AG20443 (cell line): ENCODE measurements around the gene TBCEL.
"Not testable (repeated sequence)": the region's sequence is repeated elsewhere in the genome, so short reads cannot be mapped to it uniquely, and the experiment has no call there.

Experiments used
- DNase-seq: peaks from one replicate; pipeline ENCODE4 v3.0.0; 2012; ENCODE audit warnings: low spot score, mixed read lengths

TBCEL gene

DNA sequence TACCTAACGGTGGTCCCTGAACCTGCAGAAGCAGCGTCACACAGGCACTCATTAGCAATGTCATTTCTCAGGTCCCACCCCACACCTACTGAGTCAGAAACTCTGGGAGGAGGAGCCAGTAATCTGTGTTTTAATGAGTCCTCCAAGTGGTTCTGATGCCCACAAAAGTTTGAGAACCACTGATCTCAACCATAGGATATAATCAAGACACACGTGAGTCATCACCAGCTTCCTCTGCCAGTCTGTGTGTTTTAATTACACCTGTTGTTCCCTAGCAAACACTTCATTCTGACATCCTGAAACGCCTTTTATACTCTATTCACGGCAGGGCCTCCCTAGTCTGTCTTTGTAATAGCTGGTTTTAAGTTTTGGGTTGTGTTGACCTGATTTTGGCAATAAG is 82.9 kb downstream of the TBCEL start:
- DNase-seq = no peak

DNA sequence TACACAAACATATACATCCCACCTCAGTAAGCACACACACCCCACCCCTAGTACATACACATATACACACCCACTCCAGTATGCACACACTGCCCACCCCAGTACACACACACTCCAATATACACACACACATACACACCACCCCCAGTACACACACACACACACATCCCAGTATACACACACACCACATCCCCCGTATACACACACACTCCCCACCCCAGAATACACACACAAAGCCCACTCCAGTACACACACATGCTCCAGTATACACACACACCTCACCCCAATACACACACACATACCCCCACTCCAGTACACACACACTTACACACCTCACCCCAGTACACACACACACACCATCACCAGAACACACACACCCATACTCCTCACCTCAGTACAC is 84.5 kb downstream of the TBCEL start:
- DNase-seq = no peak

DNA sequence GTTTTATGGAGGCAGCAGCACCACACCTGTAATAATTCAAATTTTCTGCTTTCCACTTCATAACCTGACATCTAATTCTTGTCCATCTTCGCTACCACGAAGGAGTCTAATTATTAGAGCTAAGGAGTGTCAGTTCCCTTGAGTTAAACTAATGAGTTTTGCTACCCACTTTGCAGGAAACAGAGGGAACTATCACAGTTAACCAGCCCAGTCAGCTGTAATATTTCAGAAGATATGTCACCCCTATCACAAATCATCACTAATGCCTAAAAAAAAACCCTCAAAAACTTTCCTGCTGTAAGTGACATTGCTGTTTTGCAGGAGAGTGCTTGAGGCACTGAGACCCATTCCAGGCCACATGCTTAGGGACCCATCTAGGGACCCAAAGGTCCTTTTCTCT is 85.6 kb downstream of the TBCEL start:
- no peak for DNase-seq

DNA sequence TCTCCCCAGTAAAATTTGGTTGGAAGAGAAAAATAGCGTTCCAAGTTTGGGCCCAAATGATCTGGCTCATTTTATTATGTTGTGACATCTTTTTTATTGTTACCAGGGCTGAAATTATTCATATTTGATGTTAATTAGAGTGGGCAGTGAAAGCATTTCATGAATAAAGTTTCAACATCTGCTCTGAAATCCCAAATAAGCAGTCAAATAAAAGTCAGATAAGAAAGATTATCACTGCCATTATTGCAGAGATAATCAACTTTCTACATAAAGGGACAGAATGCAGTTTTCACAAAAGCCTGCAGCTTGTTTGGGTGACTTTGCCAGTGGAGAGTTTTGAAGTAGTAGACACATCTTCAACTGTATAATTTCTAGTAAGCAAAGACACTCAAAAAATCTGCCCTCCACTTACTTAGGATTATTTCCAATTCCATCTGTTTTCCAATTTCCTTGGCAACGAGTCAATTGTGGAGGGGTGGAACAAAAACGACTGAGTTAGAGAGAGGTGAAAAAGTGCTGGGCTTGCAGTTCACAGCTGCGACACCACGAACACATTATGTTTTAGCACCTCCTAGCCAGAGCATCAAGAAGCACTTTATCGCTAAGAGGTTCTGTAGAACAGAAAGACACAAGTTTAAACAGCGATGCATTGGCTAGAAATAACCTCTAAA is 86.1 kb downstream of the TBCEL start:
- no peak for DNase-seq

DNA sequence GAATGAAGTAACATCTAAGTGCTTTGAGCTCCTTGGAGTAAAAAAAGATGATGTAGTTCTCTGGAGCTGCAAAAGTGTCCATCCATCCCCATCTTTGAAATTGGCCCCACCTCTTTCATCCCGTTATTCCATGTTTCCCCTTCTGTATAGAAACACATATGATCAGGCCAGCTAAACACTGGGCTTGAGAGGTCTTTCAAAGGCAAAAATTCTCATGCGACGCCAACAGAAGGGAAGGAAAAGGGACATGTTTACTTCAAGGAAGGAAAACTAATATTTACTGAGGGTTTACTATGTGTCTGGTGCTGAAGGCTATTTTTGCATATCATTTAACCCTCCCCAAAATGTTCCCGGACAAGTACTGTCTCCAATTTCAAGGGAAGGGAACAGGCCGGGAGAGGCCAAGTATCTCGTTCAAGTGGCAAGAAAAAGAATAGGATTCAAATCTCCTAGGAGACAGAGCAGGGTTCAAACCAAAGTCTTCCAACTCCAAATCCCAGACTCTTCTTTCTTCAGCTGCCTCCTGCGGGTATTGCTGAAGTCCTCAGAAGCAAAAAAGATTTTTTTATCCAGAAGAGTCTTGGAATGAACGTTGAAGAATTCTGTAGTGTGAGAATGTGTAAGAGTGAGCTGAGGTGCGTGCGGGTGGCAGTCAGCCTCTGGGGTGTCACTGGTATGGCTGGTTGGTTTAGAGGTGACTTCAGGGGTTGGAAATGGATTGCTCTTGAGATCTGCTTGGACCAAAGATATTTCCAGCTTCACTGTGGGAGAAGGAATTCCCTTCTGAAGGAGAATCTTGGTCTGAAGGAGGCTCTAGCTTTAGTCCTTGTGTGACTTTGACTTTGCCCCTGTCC is 87.2 kb downstream of the TBCEL start:
- DNase-seq = no peak

DNA sequence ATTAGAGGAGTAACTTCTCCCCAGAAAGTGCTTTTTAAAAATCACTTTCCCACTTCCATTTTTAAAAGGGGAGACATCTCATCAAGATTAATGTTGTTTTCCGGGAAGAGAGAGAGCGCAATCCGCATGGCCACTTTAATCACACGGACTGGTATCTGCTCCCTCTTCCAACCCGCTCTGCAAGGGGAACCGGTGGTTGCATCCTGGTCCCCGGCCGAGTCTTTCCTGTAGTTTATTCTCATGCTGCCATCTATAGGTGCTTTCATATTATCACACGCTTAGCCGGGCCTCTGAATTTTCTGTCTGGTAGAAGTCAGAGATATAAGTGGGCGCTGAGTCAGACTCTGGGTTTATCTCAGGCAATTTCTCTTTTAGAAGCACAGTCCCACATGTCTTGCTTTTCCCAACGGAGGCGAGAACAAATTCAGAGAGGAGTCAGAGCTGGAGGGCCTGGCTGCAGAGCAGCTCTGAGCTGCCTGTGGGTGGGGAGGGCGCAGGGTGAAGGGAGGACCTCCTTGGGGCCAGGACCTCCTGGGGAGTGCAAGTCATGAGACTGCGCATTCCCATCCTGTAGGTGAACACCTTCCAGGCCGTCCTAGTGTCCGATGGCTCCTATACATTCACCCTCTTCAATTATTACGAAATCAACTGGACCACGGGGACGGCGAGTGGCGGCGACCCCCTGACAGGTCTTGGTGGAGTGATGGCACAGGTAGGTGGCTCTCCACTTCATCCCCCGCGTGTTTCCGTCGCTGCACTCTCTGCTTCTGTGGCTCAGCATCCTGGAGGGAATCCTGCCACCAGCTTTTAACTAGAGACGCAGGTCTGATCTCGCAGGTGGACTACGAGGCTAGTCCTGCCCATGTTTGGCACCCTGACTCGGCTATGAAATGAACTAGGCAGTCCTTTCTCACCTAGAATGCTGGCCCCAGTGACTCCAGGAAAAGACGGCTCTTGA is 88.9 kb downstream of the TBCEL start:
- DNase-seq = peak; percentile 85

DNA sequence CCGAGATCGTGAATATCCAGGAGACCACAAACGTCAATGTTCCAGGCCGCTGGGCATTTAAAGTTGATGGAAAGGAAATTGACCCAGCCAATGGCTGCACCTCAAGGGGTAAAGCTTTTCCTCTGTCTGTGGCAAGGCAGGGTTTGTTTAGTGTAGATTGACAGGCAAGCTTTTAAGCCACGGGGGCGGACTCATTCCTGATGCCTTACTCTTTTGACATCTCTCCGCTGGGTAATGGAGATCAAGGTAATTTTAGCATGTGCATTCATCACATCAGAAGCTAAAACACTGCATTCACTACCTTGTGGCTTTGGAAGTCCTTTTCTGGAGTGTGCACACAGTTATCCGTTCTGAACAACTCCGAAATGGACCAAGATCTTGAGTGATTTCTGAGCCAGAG is 89.7 kb downstream of the TBCEL start:
- no peak for DNase-seq

DNA sequence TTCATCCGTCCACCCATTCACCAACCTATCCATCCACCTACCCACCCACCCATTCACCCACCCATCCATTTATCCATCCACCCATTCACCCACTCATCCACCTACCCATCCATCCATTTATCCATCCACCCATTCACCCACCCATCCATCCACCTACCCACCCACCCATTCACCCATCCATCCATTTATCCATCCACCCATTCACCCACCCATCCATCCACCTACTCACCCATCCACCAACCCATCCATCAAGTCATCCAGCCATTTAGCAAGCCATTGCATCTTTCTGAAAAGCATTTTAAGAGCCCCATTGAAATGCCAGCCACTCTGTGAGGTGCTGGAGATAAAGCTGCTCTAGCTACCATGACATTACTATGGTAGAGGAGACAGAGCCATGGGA is 91.1 kb downstream of the TBCEL start:
- DNase-seq = not testable (repeated sequence)

DNA sequence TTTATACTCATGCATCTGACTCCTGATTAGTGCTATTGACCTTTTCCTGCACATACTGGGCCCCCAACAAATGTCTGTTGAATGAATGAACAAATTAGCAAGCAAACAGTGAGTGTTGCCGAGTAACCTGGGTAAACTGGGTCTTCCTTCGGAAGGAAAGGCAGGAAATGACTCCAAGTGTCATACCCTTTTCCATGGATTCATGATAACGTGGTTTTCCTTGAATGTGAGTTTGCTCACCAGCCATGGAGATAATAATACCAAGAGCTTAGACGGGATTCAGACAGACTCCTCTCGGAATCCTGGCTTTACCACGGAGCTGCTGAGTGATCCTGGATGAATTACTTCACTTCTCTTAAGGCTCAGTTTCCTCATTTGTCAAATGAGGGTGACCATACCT is 93.9 kb downstream of the TBCEL start:
- DNase-seq = no peak

DNA sequence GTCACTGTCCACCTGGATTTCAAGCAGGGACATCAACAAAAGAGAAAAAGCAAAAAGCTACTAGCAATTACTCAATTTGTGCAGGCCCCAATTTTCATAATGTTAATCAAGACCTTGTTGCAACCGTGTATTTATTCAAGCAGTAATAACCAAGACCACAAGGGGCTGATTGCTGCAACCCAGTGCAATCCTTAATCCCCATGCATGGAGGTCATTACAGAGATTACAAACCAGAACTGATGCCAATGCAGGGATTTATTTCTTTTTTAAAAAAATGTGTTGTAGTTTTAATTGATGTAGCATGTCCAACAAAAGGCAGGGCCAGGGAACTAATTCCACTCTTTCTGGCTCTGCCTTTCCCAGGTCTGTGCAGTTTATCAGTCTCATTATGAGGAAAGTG is 95.5 kb downstream of the TBCEL start:
- no peak for DNase-seq

DNA sequence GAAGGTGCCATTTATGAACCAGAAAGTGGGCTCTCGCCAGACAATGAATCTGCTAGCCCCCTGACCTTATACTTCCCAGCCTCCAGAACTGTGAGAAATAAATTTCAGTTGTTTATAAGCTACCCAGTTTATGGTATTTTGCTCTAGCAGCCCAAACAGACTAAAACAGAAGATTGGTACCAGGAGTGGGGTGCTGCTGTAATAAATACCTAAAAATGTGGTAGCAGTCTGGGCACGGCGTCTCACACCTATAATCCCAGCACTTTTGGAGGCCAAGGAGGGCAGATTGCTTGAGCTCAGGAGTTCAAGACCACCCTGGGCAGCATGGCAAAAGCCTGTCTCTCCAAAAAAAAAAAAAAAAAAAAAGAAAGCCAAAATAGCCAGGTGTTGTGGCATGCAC is 98.4 kb downstream of the TBCEL start:
- DNase-seq = no peak

DNA sequence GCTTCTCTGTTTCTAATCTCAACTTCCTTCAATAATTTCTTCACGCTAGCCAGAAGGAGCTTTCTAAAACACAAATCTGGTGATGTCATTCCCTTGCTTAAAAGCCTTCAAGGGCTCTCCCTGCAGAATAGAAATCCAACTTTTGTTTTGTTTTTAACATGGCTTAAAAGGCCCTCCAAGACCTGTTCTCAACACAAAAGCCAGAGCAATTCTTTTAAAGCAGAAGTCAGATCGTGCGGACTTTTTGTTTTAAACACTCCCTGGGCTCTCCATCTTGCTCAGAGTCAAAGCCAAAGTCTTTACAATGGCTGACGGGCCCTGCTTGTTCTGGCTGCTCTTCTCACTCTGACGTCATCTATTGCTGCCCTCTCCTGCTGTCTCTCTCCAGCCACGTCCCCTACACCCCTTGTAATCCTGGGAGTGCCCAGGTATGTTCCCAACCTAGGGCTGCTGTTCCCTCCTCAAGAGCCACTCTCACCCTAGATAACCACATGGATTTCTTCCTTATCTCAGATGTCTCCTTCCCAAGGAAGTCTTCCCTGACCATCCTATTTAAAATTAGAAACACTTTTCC is 99.7 kb downstream of the TBCEL start:
- DNase-seq = no peak

DNA sequence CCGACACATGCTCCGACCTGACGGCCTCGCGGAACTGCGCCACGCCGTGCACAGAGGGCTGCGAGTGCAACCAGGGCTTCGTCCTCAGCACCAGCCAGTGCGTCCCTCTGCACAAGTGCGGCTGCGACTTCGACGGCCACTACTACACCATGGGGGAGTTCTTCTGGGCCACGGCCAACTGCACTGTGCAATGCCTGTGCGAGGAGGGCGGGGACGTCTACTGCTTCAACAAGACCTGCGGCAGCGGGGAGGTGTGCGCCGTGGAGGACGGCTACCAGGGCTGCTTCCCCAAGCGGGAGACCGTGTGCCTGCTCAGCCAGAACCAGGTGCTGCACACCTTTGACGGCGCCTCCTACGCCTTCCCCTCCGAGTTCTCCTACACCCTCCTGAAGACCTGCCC is 103.9 kb downstream of the TBCEL start:
- DNase-seq = no peak

DNA sequence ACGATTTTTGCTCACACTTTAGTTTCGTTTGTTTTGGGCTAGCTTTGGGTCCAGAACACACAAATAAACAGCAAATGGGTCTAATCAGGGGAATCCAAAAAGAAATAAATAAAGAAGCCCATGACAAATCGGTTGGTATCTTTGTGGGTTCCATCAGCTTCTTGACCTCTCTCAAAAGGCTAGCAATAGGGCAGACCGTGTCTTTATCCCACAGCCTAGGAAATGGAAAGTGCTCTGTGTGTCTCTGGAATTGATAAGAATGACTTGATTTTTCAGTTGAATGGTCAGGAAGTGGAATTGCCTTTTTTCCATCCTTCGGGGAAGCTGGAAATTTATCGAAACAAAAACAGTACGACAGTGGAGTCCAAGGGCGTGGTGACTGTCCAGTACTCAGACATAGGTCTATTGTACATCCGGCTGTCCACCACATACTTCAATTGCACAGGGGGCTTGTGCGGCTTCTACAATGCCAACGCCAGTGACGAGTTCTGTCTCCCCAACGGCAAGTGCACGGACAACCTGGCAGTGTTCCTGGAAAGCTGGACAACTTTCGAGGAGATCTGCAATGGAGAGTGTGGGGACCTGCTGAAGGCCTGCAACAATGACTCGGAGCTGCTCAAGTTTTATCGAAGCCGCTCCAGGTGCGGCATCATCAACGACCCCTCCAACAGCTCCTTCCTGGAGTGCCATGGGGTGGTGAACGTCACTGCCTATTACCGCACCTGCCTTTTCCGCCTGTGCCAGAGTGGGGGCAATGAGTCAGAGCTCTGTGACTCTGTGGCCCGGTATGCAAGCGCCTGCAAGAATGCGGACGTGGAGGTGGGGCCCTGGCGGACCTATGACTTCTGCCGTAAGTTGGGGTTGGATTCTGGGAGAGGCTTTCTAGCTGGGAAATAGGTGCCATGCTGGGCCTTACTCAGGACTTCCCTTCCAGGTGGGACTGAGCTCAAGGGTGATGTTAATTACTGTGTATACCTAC is 105.7 kb downstream of the TBCEL start:
- DNase-seq = no peak

DNA sequence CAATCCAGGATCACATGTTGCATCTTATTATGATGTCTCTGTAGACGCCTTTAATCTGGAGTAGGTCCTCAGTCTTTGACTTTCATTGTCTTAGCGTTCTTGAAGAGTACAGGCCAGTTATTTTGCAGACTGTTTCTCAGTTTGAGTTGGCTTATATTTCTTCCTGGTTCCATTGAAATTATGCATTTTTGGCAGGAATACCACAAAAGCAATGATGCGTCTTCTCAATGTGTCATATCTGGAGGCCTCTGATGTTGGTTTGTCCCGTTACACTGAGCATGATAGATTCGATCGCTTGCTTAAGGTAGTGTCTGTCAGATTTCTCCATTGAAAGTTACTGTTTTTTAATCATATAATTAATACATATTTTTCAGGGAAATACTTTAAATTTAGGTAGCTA is 107.8 kb downstream of the TBCEL start:
- no peak for DNase-seq

DNA sequence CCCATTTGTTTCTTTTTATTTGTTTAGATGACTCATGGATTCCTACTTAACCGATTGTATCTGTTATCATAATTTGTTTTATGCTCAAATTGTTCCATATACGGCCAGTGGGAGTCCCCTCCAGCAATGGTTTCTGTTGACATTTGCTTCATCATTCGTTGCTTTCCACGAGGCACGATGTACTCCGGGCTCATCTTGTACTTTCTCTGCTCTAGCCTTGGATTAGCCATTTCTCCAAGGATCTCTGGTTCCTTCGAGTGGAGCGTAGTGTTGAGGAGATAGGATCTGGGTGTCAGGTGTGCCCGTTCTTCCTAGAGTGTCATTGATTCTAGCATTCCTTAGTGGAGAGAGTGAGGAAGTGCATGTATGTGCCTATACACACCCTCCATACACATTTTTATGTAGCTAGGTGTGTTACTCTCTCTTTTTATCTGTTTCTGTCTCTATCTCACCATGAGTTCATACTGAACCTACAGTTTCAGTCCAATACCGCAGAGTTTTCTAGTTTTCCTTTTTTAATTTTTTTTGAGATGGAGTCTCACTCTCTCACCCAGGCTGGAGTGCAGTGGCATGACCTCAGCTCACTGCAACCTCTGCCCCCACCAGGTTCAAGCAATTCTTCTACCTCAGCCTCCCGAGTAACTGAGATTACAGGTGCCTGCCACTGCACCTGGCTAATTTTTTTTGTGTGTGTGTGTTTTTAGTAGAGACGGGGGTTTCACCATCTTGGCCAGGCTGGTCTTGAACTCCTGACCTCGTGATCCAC is 108.5 kb downstream of the TBCEL start:
- no peak for DNase-seq

DNA sequence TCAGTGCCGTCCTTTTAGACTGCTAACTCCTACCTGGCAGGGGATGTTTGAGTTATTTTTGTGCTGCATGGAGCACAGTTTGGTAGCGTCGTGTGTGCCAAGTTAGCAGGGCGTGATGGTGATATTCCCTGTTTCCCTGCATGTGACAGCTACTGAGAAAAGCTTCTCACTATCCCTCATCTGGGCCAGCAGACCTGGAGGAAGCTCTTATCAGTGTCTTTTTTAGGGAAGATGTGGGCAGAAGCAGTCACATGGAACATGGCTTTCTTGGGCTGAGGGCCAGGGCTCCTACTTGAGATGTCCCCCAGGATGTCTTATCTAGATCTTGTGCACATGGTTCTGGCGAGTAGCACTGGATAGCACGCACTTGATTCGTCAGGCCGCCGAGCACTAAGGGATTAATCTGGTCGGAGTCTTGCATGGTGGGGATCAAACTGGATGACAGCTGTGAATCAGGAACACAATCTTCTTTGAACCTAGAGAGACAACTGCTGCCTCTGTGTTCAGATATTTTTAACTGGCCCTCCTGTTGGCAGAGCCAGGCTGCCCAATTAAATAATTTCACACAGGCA is 110.9 kb downstream of the TBCEL start:
- no peak for DNase-seq

DNA sequence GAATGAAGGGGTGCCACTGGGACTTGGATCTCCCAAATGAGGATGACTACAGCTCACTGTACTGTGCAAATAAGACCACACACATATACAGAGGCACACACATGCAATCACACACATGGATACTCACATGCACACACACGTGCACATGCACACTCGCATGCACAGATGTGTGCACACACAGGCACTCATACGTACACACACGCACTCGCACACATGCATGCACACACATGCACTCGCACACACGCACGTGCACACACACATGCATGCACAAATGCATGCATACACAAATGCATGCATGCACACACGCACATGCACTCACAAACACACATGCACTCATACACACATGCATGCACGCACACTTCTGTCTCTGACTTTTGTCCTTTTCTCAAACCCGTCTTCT is 113.1 kb downstream of the TBCEL start:
- DNase-seq = no peak

DNA sequence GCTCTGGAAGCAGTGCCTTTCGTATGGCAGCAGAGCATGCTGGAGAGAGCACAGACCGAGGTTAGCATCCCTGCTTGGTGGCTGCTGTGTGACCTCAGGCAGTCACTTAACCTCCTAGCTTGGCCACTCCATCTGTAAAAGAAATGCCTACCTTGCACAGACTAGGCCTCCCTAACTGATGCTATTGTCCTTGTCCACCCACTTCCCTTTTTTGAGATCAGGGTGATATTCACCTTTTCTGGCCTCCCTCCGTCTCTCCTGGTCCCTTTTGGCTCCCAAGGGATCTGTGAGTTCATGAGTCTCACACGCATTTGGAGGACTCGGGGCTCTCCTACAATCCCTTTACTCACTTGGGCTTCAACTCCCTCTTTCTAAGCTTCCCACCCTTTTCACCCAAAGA is 114.4 kb downstream of the TBCEL start:
- no peak for DNase-seq

DNA sequence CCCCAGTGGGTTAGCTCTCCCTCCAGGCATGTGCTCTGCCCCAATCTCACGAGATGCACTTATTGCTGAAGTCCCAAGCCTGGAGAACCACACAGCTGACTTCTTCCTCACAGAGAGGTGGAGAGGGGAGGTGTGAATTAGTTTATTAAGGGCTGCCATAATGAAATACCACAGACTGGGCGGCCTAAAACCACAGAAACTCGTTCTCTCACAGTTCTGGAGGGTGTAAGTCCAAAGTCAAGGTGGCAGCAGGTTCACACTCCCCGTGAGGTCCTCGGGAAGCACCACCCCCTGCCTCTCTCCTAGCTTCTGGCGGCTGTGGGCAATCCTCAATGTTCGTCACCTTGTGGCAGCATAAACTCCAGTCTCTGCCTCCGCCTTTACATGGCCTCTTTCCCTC is 116.5 kb downstream of the TBCEL start:
- no peak for DNase-seq
